Activated CD8-positive, alpha-beta memory T cell treated with anti-CD3 and anti-CD28 coated beads, Interleukin-2, amount 50 U/mL, for 1 hour (primary cell): ENCODE results near the gene GCNT2.
"Not testable (repeated sequence)": the region's sequence is repeated elsewhere in the genome, so short reads cannot be mapped to it uniquely, and the experiment has no call there.

Source experiments
- DNase-seq: peaks from one replicate; pipeline ENCODE4 v3.0.0-alpha.2; 2020; ENCODE audit errors: extremely low read depth

Gene GCNT2

DNA sequence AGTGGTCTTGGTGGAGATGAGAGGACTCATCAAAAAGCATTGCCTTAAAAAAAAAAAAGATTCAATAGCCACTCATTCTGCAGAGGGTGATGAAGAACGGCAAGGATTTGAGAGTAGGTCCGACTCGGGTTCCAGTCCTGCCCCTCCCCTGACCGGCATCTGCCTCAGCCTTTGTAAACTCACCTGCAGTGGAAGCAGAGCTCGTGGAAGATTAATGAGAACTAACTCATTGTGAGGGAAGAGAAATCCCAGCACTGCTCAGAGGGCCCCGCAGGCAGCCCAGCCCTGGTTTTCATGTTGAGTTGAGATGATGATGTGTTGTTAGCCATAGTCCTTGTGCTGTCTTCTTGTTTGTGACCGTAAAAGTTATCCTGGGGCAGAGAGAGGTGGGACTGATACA is 59.4 kb downstream of the GCNT2 start:
- DNase-seq: no peak

DNA sequence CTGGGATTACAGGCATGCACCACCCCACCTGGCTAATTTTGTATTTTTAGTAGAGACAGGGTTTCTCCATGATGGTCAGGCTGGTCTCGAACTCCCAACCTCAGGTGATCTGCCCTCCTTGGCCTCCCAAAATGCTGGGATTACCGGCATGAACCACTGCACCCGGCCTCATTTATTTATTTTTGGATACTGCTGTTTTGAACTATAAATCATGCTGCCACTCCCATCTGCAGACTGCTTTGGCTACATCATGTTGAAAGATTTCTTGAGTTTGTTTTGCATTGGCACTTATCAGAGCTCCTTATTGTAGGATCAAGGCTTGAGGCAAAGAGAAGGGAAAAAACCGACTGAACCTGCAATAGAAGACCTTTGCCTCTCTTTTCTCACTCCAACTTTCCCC is 60.3 kb downstream of the GCNT2 start:
- DNase-seq: not testable (repeated sequence)

DNA sequence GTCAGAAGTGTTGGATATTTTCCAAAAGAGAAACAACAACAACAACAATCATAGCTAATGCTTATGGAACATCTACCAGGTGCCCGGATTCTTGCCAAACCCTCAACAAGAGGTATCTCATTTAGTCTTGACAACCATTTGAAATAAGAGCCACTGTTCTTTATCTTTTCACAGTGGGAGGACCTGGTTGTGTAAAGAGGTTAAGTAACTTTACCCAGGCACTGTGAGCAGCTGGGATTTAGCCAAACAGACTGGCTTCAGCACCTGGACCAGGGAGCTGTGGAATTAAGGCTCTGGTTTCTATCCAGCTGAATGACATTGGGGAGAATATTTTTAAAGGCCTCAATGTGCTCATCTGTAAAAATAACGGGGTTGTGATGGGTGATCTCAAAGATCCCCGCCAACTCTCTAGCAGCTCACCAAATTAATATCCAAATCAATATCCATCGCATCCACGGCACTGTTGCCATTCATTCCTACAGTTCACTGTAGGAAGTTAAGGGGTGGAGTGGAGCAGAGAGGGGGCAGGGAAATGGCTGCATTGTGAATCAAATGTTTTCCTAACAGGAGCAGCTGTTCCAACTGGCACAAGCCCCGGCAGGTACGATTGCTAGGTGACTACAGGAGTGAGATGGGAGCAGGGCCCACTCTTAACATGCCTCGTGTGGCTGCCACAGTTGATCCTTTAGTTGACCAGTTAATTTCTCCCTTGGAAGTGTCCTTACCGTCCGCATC is 61.8 kb downstream of the GCNT2 start:
- DNase-seq: no peak

DNA sequence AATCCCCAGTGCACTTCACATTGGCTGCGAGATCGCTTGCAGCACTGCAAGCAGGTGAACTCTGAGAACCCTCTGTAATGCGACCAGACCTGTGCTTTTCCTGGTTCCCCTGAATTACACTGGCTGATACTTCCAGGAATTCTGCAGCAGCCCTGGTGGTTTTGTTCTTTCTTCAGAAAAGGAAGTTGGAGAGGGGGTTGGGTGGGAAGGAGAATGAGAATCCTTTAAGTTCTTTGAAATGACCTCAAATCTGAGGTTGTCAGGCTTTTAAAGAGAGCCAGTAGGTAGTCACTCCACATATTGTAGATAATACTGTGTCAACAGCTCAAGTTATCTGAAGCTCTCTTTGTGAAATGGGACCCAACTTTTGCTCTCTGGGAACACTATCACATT is 62.4 kb downstream of the GCNT2 start:
- no peak for DNase-seq

DNA sequence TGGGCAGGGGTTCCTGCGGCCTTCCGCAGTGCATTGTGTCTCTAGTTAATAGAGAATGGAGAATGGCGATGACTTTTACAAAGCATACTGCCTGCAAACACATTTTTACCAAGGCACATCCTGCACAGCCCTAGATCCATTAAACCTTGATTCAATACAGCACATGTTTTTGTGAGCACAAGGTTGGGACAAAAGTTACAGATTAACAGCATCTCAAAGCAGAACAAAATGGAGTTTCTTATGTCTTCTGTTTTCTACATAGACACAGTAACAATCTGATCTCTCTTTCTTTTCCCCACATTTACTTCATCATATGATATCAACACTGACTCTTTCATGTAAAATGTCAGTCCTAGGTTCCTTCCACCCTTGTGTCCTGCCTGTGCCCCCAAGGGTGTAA is 63.5 kb downstream of the GCNT2 start:
- DNase-seq: no peak

- no peak for DNase-seq
Observed at GRCh38 chr6:10585209-10585845, 64.2 kb downstream of the GCNT2 start.

DNA sequence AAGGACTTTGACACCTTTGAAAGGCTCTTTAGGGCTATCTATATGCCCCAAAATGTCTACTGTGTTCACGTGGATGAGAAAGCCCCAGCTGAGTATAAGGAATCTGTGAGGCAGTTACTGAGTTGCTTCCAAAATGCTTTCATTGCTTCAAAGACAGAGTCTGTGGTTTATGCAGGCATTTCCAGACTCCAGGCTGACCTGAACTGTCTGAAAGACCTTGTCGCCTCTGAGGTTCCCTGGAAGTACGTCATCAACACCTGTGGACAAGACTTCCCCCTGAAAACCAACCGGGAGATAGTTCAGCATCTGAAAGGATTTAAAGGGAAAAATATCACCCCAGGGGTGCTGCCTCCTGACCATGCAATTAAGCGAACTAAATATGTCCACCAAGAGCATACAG is 65.2 kb downstream of the GCNT2 start:
- no peak for DNase-seq

- DNase-seq: no peak
Observed at GRCh38 chr6:10587656-10588406, 66.7 kb downstream of the GCNT2 start.

GRCh38 chr6:10588562-10589428 is 67.6 kb downstream of the GCNT2 start:
- no peak for DNase-seq

GRCh38 chr6:10589429-10589727 is 68.2 kb downstream of the GCNT2 start:
- no peak for DNase-seq

- DNase-seq: no peak
Observed at GRCh38 chr6:10589983-10590382, 68.8 kb downstream of the GCNT2 start.

DNA sequence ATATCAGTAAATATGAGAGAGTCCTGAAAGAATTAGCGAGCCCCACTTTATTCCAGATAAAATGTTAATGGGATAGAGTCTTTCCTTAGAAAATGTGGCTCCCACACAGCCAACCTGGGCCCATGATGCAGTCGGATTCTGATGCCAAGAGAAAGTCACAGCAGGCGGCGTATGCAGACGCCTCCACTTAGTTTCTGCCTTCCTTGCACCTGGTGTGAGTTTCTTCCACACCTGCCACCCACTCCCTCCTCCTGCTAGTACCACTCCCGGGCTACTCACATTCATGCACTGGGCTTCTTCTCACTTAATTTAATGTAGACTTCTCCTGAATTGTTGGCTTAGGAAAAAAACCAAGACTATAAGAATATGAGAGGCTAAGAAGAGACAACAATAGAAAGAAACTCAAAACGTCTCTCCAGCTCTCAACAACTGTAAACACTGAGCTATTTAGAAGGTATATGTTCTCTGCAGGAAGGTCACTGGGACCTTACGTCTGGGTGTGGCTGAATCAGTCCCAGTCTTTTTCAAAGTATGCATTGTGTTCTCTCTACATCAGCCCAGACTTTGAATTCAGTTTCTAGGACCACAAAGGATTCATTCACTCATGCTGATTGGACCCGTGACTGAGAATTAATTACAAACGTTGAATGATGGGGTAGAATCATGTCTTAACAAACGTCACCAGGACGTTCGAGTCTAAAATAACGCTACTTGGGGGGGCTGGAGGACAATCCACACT is 70.4 kb downstream of the GCNT2 start:
- DNase-seq: no peak

GRCh38 chr6:10595731-10596664 is 74.8 kb downstream of the GCNT2 start:
- no peak for DNase-seq

DNA sequence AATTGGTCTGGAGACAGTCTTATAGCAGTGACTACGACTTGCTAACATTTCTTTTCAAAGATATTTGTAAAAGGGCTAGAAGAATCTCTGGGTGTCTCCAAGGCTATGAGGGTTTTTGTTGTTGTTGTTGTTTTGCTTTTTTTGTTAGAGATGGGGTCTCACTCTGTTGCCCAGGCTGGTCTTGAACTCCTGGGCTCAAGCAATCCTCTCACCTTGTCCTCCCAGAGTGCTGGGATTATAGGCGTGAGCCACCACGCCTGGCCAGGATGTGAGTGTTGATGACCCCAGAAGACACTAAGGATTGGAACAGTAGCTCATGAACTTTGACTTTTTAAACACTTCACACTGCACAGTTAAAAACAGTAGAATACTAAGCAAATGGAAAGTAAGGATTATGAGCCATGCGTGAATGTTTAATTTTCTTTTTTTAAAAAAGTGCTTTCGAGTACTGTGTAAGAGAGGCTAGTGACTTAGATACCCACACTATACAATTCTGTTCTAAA is 76.4 kb downstream of the GCNT2 start:
- DNase-seq: no peak

DNA sequence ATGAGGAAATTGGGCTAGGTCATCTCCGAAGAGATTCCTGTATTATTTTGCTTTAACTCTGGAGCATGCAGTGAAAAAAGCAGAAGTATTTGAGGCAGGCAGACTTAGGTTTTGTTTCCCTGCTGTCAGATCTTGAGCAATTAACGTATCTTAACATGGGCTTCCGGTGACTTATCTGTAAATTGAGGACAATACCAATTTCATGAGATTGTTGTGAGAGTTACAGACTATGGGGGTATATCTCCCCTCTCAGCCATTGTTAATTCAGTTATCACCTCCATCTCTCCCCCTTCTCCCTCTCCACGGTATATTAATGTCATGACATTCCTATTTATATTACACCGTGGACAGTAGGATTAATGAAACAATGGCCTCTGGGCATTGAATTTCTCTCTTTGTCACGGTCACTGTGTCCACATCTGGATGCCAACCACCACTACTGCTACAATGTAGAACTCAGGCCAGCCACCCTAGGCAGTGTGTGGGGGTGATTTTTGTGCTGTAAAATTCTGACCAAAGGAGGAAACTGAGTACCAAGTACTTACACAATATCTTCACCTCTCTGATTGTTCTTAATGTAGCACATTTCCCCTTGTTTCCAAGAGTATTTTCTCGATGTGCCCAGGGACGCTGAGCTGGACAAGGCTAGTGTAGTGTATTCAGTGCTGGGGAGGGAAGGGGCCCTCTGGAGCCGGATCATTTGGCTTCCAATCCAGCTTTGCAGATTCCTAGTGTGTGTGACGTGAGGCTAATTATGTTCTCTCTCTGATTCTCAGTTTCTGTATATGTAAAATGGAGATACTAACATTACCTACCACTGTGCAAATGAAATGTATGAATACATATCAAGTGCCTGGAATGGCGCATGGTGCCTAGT is 77.2 kb downstream of the GCNT2 start:
- DNase-seq: no peak

- DNase-seq: no peak
Observed at GRCh38 chr6:10599046-10599445, 77.9 kb downstream of the GCNT2 start.

DNA sequence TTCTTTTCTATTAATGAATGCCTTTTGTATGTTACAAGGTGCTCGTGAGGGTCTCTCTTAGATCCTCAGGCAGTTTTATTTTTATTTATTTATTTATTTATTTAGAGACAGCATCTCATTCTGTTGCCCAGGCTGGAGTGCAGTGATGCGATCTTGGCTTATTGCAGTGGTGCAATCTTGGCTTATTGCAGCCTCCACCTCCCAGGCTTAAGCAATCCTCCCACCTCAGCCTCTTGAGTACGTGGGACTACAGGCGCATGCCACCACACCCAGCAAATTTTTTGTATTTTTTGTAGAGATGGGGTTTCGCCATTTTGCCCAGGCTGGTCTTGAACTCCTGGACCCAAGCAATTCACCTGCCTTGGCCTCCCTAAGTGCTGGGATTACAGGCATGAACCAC is 79.5 kb downstream of the GCNT2 start:
- not testable (repeated sequence) for DNase-seq

- no peak for DNase-seq
Observed at GRCh38 chr6:10603219-10603618, 82.1 kb downstream of the GCNT2 start.

DNA sequence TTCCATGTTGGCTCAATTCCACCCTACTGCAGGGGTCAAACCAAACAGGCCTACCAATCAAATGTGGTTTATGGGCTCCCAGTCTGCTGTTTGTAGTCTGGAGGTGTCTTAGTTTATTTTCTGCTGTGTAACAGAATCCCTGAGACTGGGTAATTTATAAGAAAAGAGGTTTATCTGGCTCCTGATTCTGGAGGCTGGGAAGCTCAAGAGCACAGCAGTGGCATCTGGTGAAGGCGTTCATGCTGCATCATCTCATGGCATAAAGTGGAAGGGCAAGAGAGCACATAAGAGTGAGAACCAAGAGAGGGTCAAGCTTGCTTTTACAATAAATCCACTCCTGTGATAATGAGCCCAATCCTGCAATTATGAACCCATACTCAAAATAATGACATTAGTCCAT is 87.9 kb downstream of the GCNT2 start:
- DNase-seq: no peak
